ENCODE data around the gene IQGAP2.
"Not testable (repeated sequence)": the region's sequence is repeated elsewhere in the genome, so short reads cannot be mapped to it uniquely, and the experiment has no call there.

Gene IQGAP2

GRCh38 chr5:76402886-76403765 is at the start of gene IQGAP2:
TSS of gene IQGAP2 (plus strand) at chr5:76403285. CDS start at chr5:76403546, 261 bp downstream.
- peak; percentile 94 for DNase-seq
- in situ Hi-C loops (cut with MboI; ENCODE audit: low pct_unique_long_range_greater_than_20kb, low sequenced_read_pairs) = no loop called here

DNA sequence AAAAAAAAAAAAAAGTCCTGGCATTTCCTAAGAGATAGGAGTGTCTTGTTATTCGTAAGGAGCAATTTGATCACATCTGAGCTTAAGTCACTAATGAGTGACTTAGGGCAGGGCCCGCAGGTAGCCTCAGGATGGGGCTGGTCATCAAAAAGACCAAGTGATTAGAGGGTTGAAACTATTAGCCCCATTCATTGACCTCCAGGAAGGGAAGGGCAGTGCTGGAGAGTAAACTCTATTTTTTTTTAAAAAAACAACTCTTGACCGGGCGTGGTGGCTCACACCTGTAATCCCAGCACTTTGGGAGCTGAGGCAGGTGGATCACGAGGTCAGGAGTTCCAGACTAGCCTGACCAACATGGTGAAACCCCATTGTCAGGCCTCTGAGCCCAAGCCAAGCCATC is 46.2 kb upstream of the IQGAP2 start:
- no peak for DNase-seq
- in situ Hi-C loops (cut with MboI; ENCODE audit: low pct_unique_long_range_greater_than_20kb, low sequenced_read_pairs) = no loop called here

- peak; percentile 36 for DNase-seq
- in situ Hi-C loops (cut with MboI; ENCODE audit: low pct_unique_long_range_greater_than_20kb, low sequenced_read_pairs) = no loop called here
Observed at GRCh38 chr5:76363352-76364225, 39.5 kb upstream of the IQGAP2 start.

- in situ Hi-C loops (cut with MboI; ENCODE audit: low pct_unique_long_range_greater_than_20kb, low sequenced_read_pairs) = no loop called here
- DNase-seq = no peak
Observed at GRCh38 chr5:76364226-76364589, 38.9 kb upstream of the IQGAP2 start.

DNA sequence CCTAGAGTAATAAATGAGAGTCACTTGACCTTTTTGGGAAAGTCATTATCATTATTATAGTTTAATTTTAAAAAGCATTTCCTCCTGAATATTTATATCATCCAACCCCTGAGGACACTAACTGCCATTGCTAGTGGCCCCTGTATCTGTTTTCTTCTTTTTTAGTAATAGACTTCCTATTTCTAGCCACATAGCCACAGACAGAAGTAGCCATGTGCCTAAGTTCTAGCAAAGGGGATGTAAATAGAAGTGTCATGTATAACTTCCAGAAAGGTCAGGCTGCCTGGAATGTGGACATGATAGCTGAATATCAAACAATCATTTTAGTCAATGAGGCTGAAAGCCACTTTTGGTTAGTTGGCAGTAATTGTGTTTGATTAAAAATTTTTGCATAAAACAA is 37.5 kb upstream of the IQGAP2 start:
- in situ Hi-C loops (cut with MboI; ENCODE audit: low pct_unique_long_range_greater_than_20kb, low sequenced_read_pairs) = no loop called here
- DNase-seq = peak; percentile 45

DNA sequence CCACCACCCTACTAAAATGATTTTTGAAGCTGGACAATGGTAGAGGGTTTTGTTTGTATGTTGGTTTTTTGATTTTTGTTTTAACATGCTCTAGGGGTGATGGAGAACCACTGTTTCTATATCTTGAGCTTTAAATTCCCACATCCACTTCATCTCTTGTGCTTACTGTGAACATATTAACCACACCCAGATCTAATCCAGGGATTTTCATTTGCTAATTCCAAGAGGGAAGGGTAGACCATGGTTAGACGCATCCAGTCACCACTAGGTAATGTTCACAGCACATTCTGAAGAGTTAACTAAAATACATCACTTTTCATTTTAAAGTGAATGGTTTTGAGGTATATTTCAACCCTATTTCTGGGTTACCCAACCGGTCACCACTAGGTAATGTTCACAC is 36.5 kb upstream of the IQGAP2 start:
- DNase-seq = no peak
- in situ Hi-C loops (cut with MboI; ENCODE audit: low pct_unique_long_range_greater_than_20kb, low sequenced_read_pairs) = no loop called here

GRCh38 chr5:76367623-76368371 is 35.3 kb upstream of the IQGAP2 start:
- no peak for DNase-seq
- in situ Hi-C loops (cut with MboI; ENCODE audit: low pct_unique_long_range_greater_than_20kb, low sequenced_read_pairs) = no loop called here

DNA sequence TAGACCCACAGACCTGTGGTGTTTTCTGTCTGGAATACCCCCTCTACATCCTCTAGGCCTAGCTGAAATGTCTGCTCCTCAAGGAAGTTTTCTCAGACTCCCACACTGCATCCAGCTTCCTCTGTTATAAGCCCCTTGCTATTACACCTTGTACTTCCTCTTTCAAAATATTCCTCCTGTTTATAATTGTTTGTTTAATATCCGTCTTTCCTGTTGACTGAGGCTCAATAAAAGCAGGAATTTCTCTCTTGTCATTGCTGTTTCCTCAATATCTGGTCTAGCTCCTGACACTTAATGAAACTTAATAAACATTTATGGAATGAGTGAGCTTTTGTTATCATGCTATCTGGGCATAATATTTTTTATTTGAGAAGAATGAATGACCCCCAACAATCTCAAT is 34.1 kb upstream of the IQGAP2 start:
- in situ Hi-C loops (cut with MboI; ENCODE audit: low pct_unique_long_range_greater_than_20kb, low sequenced_read_pairs) = no loop called here

GRCh38 chr5:76369668-76370067 is 33.4 kb upstream of the IQGAP2 start:
- in situ Hi-C loops (cut with MboI; ENCODE audit: low pct_unique_long_range_greater_than_20kb, low sequenced_read_pairs) = not testable (repeated sequence)
- peak; percentile 62 for DNase-seq

More for the DNA sequence above, 34.1 kb upstream of the IQGAP2 start:
- peak; percentile 25 for DNase-seq

DNA sequence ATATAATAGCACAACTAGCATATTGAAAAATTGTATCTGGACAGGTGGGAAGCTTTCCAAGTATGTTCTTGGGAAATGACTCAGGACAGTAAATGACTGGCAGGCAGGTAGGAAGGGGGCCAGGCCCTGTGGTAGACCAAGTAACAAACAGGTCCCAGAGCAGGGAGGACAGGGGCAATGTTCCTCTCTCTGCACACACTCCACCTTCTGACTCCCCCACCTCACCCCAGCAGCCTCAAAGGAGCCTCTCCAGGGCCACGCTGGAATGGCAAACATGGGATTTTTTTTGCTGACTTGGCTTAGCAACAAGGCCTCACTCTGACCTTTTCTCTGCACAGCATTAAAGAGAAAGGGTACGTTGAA is 31.1 kb upstream of the IQGAP2 start:
- in situ Hi-C loops (cut with MboI; ENCODE audit: low pct_unique_long_range_greater_than_20kb, low sequenced_read_pairs) = no loop called here
- DNase-seq = no peak

- in situ Hi-C loops (cut with MboI; ENCODE audit: low pct_unique_long_range_greater_than_20kb, low sequenced_read_pairs) = no loop called here
- DNase-seq = no peak
Observed at GRCh38 chr5:76372323-76373054, 30.6 kb upstream of the IQGAP2 start.

DNA sequence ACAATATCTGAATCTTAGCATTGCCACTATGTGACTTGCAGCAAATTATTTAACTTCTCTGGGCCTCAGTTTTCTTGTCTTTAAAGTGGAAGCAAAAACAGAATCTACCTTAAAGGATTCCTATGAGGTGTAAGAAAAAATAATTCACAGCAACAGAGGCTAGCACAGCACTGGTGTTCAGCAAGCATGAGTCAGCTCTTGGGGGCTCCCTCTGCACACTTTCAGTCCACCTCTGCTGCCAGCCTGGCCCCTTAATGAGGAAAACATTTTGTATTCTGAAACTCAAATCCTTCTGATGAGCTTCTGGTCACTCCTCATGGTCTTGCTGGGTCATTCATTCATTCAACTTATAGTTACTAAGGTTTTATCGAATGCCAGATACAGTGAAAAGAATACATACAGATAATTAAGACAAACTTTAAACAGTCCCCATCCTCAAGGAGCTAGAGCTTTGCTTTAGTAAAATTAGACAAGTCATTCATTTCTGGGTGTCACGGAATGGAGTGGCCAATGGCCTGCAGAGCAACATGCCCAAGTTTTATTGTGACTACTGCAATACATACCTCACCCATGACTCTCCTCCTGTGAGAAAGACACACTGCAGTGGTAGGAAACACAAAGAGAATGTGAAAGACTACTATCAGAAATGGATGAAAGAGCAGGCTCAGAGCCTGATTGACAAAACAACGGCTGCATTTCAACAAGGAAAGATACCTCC is 26.8 kb upstream of the IQGAP2 start:
- in situ Hi-C loops (cut with MboI; ENCODE audit: low pct_unique_long_range_greater_than_20kb, low sequenced_read_pairs) = no loop called here

GRCh38 chr5:76376866-76377230 is 26.2 kb upstream of the IQGAP2 start:
- in situ Hi-C loops (cut with MboI; ENCODE audit: low pct_unique_long_range_greater_than_20kb, low sequenced_read_pairs) = no loop called here
- no peak for DNase-seq

More for the DNA sequence above, 26.8 kb upstream of the IQGAP2 start:
- DNase-seq = no peak

GRCh38 chr5:76378355-76378754 is 24.7 kb upstream of the IQGAP2 start:
- DNase-seq = no peak
- in situ Hi-C loops (cut with MboI; ENCODE audit: low pct_unique_long_range_greater_than_20kb, low sequenced_read_pairs) = no loop called here

GRCh38 chr5:76379316-76379715 is 23.8 kb upstream of the IQGAP2 start:
- peak; percentile 19 for DNase-seq
- in situ Hi-C loops (cut with MboI; ENCODE audit: low pct_unique_long_range_greater_than_20kb, low sequenced_read_pairs) = no loop called here

- in situ Hi-C loops (cut with MboI; ENCODE audit: low pct_unique_long_range_greater_than_20kb, low sequenced_read_pairs) = no loop called here
- DNase-seq = no peak
Observed at GRCh38 chr5:76379855-76380254, 23.2 kb upstream of the IQGAP2 start.

- no peak for DNase-seq
- in situ Hi-C loops (cut with MboI; ENCODE audit: low pct_unique_long_range_greater_than_20kb, low sequenced_read_pairs) = no loop called here
Observed at GRCh38 chr5:76380346-76381066, 22.6 kb upstream of the IQGAP2 start.

Measured in KBM-7 (cell line).